ENCODE data around the gene ZNF766.
"Not testable (repeated sequence)": the region's sequence is repeated elsewhere in the genome, so short reads cannot be mapped to it uniquely, and the experiment has no call there.

Gene ZNF766

DNA sequence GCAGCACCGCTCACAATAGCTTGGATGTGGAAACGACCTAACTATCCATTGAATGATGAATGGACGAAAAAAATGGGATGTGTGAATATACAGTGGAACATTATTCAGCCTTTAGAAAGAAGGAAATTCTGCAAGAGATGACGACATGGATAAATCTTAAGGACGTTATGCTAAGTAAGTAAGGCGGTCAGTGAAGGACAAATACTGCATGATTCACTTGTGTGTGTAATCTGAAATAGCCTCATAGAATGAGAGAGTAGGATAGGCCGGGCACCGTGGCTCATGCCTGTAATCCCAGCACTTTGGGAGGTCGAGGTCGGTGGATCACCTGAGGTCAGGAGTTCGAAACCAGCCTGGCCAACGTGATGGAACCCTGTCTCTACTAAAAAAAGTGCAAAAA, 25.4 kb upstream of the ZNF766 start (continued):
- TF ChIP-seq, protein P1, sequence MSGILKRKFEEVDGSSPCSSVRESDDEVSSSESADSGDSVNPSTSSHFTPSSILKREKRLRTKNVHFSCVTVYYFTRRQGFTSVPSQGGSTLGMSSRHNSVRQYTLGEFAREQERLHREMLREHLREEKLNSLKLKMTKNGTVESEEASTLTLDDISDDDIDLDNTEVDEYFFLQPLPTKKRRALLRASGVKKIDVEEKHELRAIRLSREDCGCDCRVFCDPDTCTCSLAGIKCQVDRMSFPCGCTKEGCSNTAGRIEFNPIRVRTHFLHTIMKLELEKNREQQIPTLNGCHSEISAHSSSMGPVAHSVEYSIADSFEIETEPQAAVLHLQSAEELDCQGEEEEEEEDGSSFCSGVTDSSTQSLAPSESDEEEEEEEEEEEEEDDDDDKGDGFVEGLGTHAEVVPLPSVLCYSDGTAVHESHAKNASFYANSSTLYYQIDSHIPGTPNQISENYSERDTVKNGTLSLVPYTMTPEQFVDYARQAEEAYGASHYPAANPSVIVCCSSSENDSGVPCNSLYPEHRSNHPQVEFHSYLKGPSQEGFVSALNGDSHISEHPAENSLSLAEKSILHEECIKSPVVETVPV (CRISPR knock-in tag; IDR thresholded peaks at IDR 0.05): no peak
- TF ChIP-seq ARNTL (CRISPR knock-in tag; IDR thresholded peaks at IDR 0.05; ENCODE audit: borderline replicate concordance, low read depth): no peak

DNA sequence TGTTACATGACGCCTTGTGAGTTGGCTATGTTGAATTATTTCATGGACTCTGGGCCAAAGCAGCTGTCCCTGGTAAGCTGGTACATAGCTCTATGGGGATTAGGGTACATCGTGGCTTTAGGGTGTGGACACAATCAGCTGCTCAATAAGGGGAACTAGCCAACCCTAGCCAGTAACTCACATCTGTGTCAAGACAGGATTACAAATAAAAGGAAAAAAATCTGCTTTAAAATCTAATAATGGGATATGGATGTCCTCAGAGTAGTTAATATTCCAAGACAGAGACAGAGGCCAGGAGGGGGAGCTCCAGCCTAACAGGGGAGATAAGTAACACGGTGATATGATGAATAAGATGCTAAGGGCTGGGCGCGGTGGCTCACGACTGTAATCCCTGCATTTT, 21.1 kb upstream of the ZNF766 start:
- TF ChIP-seq GLIS3 (CRISPR knock-in tag; IDR thresholded peaks at IDR 0.05) (no peak), ZNF565 (CRISPR knock-in tag; conservative IDR thresholded peaks at IDR 0.05; ENCODE audit: low read depth) (no peak)
- ATAC-seq: peak; percentile 65; the same call in 2 of the 3 replicates

DNA sequence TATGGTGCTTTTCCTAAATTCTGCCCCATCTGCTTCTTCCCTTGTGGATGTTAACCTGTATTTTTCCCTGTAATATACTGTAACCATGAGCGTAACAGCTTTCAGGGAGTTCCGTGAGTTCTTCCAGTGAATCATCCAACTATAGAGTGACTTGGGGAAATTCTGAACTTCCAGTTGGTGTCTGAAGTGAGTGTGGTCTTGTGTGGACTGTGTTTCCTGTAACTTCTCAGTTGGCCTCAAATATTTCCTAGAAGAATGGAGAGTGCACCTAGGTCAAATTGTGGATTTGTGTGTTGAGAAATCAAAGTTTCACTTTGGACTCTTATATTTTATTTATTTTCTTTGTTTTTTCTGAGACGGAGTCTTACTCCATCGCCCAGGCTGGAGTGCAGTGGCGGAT, 11.0 kb upstream of the ZNF766 start:
- TF ChIP-seq ISL1 (CRISPR knock-in tag; IDR thresholded peaks at IDR 0.05) (no peak), ZFP3 (CRISPR knock-in tag; IDR thresholded peaks at IDR 0.05) (no peak), ZFP30 (CRISPR knock-in tag; IDR thresholded peaks at IDR 0.05) (no peak)
- TF ChIP-seq, protein P2, sequence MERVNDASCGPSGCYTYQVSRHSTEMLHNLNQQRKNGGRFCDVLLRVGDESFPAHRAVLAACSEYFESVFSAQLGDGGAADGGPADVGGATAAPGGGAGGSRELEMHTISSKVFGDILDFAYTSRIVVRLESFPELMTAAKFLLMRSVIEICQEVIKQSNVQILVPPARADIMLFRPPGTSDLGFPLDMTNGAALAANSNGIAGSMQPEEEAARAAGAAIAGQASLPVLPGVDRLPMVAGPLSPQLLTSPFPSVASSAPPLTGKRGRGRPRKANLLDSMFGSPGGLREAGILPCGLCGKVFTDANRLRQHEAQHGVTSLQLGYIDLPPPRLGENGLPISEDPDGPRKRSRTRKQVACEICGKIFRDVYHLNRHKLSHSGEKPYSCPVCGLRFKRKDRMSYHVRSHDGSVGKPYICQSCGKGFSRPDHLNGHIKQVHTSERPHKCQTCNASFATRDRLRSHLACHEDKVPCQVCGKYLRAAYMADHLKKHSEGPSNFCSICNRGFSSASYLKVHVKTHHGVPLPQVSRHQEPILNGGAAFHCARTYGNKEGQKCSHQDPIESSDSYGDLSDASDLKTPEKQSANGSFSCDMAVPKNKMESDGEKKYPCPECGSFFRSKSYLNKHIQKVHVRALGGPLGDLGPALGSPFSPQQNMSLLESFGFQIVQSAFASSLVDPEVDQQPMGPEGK (CRISPR knock-in tag; IDR thresholded peaks at IDR 0.05; ENCODE audit: borderline replicate concordance): no peak
- ATAC-seq: no peak

DNA sequence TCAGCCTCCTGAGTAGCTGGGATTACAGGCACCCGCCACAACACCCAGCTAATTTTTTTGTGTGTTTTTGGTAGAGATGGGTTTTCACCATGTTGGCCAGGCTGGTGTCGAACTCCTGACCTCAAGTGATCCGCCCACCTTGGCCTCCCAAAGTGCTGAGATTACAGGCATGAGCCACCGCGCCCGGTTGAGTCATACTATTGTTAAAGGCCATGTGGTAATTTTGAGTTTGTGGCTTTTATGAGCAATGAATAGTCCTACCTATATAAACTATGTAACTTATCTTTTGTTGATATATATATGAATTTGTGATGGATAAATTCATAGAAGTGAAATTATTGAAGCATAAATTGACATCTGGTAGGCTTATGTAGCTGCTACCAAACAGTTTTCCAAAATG, 3.8 kb upstream of the ZNF766 start:
- not testable (repeated sequence) for ATAC-seq

DNA sequence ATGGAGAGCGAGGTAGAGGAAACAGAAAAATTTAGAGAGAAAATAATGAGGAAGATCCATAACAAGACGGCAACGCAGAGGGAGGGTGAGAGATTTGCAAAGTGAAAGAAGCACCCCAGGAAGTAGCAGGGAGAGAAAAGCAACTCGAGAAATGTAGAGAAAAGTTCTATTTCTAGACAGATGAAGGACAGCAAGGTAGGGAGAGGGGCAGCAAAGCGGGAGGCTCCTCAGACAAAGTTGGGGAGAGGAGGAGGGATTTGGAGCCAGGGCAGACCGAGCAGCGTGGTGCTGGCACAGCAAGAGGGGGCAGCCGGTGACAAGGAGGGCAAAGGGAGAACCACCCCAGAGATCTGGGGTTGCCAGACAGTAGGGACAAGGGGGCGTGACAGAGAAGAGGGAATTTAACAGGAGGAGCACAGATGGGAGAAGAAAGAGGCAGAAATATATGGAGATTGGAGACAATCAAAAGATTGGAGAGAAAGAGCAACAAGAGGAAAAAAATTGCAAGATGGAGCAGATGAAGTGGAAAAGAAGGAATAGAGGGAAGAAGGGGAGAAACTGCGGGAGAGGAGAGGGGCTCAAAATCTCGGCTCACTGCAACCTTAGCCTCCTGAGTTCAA, 989 bp downstream of the ZNF766 start:
- ATAC-seq: peak; percentile 36
- TF ChIP-seq ZC3H10 (CRISPR knock-in tag; IDR thresholded peaks at IDR 0.05) (no peak), ESRRG (CRISPR knock-in tag; IDR thresholded peaks at IDR 0.05) (no peak), ZFP30 (CRISPR knock-in tag; IDR thresholded peaks at IDR 0.05) (no peak), ARNTL (CRISPR knock-in tag; IDR thresholded peaks at IDR 0.05; ENCODE audit: borderline replicate concordance, low read depth) (no peak), GLIS3 (CRISPR knock-in tag; IDR thresholded peaks at IDR 0.05) (no peak), ZNF8 (CRISPR knock-in tag; IDR thresholded peaks at IDR 0.05) (no peak), ZNF70 (CRISPR knock-in tag; IDR thresholded peaks at IDR 0.05) (no peak), ZNF565 (CRISPR knock-in tag; conservative IDR thresholded peaks at IDR 0.05; ENCODE audit: low read depth) (no peak), ZFP3 (CRISPR knock-in tag; IDR thresholded peaks at IDR 0.05) (no peak), OSR1 (CRISPR knock-in tag; IDR thresholded peaks at IDR 0.05) (no peak), SNAI2 (CRISPR knock-in tag; IDR thresholded peaks at IDR 0.05) (no peak), RARB (CRISPR knock-in tag; IDR thresholded peaks at IDR 0.05) (no peak), PPARA (CRISPR knock-in tag; IDR thresholded peaks at IDR 0.05; ENCODE audit: borderline replicate concordance) (no peak)
- TF ChIP-seq, protein P3, sequence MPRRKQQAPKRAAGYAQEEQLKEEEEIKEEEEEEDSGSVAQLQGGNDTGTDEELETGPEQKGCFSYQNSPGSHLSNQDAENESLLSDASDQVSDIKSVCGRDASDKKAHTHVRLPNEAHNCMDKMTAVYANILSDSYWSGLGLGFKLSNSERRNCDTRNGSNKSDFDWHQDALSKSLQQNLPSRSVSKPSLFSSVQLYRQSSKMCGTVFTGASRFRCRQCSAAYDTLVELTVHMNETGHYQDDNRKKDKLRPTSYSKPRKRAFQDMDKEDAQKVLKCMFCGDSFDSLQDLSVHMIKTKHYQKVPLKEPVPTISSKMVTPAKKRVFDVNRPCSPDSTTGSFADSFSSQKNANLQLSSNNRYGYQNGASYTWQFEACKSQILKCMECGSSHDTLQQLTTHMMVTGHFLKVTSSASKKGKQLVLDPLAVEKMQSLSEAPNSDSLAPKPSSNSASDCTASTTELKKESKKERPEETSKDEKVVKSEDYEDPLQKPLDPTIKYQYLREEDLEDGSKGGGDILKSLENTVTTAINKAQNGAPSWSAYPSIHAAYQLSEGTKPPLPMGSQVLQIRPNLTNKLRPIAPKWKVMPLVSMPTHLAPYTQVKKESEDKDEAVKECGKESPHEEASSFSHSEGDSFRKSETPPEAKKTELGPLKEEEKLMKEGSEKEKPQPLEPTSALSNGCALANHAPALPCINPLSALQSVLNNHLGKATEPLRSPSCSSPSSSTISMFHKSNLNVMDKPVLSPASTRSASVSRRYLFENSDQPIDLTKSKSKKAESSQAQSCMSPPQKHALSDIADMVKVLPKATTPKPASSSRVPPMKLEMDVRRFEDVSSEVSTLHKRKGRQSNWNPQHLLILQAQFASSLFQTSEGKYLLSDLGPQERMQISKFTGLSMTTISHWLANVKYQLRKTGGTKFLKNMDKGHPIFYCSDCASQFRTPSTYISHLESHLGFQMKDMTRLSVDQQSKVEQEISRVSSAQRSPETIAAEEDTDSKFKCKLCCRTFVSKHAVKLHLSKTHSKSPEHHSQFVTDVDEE (CRISPR knock-in tag; IDR thresholded peaks at IDR 0.05): no peak
- TF ChIP-seq, protein P1 (CRISPR knock-in tag; IDR thresholded peaks at IDR 0.05): no peak
- TF ChIP-seq, protein P4, sequence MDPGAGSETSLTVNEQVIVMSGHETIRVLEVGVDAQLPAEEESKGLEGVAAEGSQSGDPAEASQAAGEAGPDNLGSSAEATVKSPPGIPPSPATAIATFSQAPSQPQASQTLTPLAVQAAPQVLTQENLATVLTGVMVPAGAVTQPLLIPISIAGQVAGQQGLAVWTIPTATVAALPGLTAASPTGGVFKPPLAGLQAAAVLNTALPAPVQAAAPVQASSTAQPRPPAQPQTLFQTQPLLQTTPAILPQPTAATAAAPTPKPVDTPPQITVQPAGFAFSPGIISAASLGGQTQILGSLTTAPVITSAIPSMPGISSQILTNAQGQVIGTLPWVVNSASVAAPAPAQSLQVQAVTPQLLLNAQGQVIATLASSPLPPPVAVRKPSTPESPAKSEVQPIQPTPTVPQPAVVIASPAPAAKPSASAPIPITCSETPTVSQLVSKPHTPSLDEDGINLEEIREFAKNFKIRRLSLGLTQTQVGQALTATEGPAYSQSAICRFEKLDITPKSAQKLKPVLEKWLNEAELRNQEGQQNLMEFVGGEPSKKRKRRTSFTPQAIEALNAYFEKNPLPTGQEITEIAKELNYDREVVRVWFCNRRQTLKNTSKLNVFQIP (CRISPR knock-in tag; IDR thresholded peaks at IDR 0.05; ENCODE audit: borderline replicate concordance, low read depth): no peak

All from SK-N-SH treated with all-trans-retinoic acid at 6 μM for 48 hours (cell line).